LNCAP (cell line): ENCODE data around the gene SYT7.

Experiments
- TF ChIP-seq, protein P1 (sequence below): fragments of 450-650 bp; IDR thresholded peaks from 2 replicates; pipeline ENCODE4 v1.5.1; 2017; ENCODE audit warnings: mild to moderate bottlenecking

SYT7 gene

DNA sequence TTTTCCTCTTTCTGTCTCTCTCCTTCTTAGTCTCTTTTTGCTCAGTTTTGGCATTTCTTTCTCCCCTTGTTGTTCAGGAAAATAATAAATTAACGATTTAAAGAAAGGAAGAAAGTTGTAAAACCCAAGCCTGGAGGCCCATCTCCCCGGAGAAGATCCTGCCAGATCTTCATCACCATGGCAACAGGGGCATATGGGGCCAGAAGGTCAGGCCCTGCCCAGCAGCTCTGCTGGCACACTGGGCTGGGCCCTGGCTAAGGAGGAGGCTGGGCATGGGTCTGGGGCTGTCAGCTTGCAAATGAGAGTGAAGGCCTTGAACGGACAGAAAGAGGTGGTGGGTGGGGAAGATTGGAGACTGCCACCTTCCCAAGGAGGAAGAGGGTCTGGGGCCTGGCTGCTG is 69.5 kb downstream of the SYT7 start:
- TF ChIP-seq, protein P1, sequence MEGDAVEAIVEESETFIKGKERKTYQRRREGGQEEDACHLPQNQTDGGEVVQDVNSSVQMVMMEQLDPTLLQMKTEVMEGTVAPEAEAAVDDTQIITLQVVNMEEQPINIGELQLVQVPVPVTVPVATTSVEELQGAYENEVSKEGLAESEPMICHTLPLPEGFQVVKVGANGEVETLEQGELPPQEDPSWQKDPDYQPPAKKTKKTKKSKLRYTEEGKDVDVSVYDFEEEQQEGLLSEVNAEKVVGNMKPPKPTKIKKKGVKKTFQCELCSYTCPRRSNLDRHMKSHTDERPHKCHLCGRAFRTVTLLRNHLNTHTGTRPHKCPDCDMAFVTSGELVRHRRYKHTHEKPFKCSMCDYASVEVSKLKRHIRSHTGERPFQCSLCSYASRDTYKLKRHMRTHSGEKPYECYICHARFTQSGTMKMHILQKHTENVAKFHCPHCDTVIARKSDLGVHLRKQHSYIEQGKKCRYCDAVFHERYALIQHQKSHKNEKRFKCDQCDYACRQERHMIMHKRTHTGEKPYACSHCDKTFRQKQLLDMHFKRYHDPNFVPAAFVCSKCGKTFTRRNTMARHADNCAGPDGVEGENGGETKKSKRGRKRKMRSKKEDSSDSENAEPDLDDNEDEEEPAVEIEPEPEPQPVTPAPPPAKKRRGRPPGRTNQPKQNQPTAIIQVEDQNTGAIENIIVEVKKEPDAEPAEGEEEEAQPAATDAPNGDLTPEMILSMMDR, result no peak

GRCh38 chr11:61510974-61511373 is 69.9 kb downstream of the SYT7 start:
- TF ChIP-seq, protein P1, result no peak

DNA sequence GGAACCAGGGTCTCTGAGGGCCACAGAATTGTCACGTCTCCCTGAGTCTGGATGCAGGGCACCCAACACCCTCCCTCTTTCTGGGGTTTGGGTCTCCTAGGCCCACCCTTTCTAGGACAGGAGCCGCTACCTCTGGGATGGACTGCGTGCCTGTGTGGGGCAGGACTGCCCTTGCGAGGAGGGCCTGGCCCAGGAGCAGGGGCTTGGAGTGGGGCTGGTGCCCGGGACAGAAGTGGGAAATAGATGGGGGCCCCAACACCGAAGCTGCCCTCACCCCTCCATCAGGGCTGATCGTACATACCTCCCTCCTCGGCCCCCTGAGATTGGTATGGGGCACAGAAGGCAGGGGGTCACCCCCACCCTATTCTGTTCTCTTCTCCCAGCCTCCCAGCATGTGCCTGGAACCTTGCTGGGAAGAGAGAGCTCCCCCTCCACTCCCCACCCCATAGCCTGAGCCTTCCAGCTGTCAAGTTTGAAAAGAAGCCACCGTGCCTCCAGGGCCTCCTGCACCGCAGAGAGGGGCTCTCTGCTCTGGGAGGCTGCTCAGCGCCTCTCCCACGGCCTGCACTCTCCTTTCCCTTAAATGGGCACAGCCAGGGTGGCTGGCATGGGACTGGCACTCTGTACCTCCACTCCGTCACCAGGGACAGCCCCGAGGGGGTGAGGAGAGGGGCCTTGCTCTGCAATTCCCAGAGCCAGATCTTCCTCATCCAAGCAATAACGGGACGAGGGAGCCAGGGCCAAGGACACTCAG is 70.5 kb downstream of the SYT7 start:
- TF ChIP-seq, protein P1, result no peak

DNA sequence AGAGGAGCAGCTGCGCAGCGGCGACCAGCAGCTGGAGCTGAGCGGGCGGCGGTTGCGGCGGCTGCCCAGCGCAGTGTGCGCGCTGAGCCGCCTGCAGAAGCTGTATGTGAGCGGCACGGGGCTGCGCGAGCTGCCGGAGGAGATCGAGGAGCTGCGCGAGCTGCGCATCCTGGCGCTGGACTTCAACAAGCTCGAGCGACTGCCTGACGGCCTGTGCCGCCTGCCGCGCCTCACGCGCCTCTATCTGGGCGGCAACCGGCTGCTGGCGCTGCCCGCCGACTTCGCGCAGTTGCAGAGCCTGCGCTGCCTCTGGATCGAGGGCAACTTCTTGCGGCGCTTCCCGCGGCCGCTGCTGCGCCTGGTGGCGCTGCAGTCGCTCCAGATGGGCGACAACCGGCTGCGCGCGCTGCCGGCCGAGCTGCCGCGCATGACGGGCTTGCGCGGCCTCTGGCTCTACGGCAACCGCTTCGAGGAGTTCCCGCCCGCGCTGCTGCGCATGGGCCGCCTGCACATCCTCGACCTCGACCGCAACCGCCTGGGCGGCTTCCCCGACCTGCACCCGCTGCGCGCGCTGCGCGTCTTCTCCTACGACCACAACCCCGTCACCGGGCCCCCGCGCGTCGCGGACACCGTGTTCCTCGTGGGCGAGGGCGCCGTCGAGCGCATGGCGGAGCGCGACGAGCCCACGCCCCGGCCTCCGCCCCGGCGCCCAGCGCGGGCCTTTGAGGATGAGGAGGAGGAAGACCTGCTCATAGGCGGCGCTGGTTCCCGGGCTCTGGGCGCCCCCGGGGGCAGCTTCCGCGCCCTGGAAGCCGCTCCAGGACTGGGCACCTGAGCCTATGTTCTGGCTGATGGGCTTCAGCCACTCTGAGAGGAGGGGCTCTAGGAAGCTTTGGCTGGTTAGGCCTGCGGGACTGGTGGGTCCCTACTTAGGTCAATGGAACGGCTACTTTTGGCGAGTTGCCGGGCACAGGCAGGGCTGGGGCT is 71.5 kb downstream of the SYT7 start:
- TF ChIP-seq, protein P1, result peak; percentile 68

DNA sequence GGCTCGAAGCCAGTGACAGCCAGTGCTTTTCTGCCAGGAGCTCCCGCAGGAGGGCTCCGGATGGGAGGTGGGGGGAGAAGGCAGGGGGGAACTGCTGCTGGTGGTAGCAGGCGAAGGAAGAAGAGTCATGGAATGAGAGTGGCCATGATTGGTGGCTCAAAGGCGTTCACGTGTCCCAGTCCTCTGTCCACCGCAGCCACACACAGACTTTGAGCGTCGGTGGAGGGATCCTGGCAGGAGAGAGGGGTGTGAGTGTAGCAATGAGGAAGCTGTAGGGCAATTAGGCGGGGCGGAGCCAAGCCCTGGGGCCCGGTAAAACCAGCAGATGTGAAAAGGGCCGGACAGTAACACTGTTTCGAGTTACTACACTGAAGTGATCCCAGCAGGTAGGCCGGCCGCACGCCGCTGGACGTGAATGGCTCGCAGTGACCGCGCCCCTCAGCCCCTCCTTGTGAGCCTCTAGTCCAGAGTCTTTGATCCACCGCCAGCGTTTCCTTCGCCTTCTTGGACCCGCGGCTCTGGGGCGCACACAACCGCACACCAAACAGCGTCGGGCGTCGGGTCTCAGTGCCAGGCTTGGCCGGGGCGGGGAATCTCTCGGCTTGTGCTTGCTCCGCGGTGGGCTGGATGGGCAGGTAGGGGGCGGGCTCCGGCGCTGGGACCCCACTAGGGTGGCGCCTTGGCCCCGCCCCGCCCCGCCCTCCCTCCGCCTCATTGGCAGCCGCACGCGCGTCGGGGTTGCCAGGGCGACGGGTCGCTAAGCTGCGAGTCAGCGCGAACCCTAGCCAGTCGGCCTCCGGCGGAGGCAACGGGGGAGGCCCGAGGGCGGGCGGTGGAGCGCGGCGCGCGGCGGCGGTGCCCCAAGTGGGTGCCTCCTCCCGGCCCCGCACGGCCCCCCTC is 72.7 kb downstream of the SYT7 start, which contains the start of gene LRRC10B:
Gene LRRC10B (plus strand): TSS at position 788 of the 900 bp plus-strand sequence. CDS start 250 bp downstream, outside the sequence.
- TF ChIP-seq, protein P1, result no peak

- TF ChIP-seq, protein P1, result no peak
Measured at GRCh38 chr11:61507012-61507768, 73.7 kb downstream of the SYT7 start.
